ENCODE results near the gene LNPK.

The LNPK gene

GRCh38 chr2:176001916-176002687 is at the start of gene LNPK:
Gene LNPK, minus strand, starts transcription at chr2:176002267. Its CDS starts 6,683 bp downstream, at chr2:175995584.
- DNase-seq (ENCODE audit: low spot score): peak; percentile 94
- no peak for TF ChIP-seq CTCF (IDR thresholded peaks at IDR 0.05; ENCODE audit: extremely low read depth, missing control alignments)

GRCh38 chr2:176039375-176039774 is 37.3 kb upstream of the LNPK start:
- no peak for DNase-seq (ENCODE audit: low spot score)
- TF ChIP-seq CTCF (IDR thresholded peaks at IDR 0.05; ENCODE audit: extremely low read depth, missing control alignments): no peak

- TF ChIP-seq CTCF (IDR thresholded peaks at IDR 0.05; ENCODE audit: extremely low read depth, missing control alignments): no peak
- no peak for DNase-seq (ENCODE audit: low spot score)
Observed at GRCh38 chr2:176038694-176039093, 36.6 kb upstream of the LNPK start.

- no peak for TF ChIP-seq CTCF (IDR thresholded peaks at IDR 0.05; ENCODE audit: extremely low read depth, missing control alignments)
- DNase-seq (ENCODE audit: low spot score): no peak
Observed at GRCh38 chr2:176035013-176035691, 33.1 kb upstream of the LNPK start.

GRCh38 chr2:176027806-176028205 is 25.7 kb upstream of the LNPK start:
- no peak for DNase-seq (ENCODE audit: low spot score)
- no peak for TF ChIP-seq CTCF (IDR thresholded peaks at IDR 0.05; ENCODE audit: extremely low read depth, missing control alignments)

- TF ChIP-seq CTCF (IDR thresholded peaks at IDR 0.05; ENCODE audit: extremely low read depth, missing control alignments): no peak
- DNase-seq (ENCODE audit: low spot score): no peak
Observed at GRCh38 chr2:176025932-176026331, 23.9 kb upstream of the LNPK start.

GRCh38 chr2:176024083-176024482 is 22.0 kb upstream of the LNPK start:
- TF ChIP-seq CTCF (IDR thresholded peaks at IDR 0.05; ENCODE audit: extremely low read depth, missing control alignments): no peak
- no peak for DNase-seq (ENCODE audit: low spot score)
